Measurements from ENCODE around the gene REST. TPM values are rescaled to one million over a fixed set of nuclear protein-coding genes. Genes with fewer than 3 reads are reported as not detected.

Gene REST
- total RNA-seq, 2 experiments from 2014 or later, result 56.8 to 57.6 TPM

DNA sequence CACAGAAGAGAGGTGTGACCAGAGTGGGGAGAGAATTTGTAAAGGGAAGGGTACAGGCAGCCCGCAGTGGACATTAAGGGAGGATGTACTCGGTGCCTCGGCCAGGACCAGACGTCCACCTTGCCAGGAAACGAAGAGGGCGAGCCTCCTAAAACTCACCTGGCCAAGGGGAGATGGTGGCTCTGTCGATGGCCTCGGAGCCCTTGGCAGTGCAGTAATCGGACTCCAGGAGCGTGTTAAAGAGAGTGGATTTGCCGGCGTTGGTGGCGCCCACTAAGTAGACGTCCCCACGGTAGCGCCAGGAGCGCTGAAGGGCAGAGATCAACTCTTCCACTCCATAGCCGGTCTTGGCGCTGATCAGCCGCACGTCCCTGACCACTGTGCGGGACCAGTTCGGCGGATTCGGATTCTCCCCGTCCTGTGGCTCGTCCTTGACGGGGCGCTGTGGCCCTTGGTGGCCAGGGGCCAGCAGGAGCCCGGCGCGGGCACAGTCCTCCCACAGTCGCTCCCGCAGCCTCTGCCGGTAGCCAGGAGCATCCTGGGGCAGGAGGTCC is 68.7 kb downstream of the REST start:
- Histone ChIP-seq H3K27me3 (ENCODE audit: control insufficient read depth in 1 of 2, insufficient read depth in 2 of 2, low read length in 2 of 2) (no peaks in the 10 kb centered on the region), H3K36me3 (ENCODE audit: insufficient read depth, low read length) (peaks cover 35% of the 10 kb centered on the region), H3K9me3 (ENCODE audit: control insufficient read depth in 1 of 2, insufficient read depth in 1 of 2, low read length in 2 of 2) (peaks cover 0 to 9% of the 10 kb centered on the region in 2 experiments), H3K27ac (ENCODE audit: low read depth in 1 of 2, low read length in 2 of 2) (no peak overlapping the region), H3K4me3 (ENCODE audit: low read length) (peak overlapping the region; percentile 99), H3K4me1 (ENCODE audit: insufficient read depth, low read length) (peaks cover 49% of the 10 kb centered on the region)
- peaks cover 69% of the 10 kb centered on the region for H3K4me1 Mint-ChIP-seq (ENCODE audit: low read depth)
- ATAC-seq (ENCODE audit: poor library complexity), result no peak
- POLR2A ChIA-PET, result interaction anchor here (1.5 to 4.7 kb wide), 8 partner anchors 10 to 1028 kb away, joined by 4 to 222 read pairs (median 29); partner anchors contain the start of genes AASDH, CEP135, PAICS and PPAT
- TF ChIP-seq, protein P1, sequence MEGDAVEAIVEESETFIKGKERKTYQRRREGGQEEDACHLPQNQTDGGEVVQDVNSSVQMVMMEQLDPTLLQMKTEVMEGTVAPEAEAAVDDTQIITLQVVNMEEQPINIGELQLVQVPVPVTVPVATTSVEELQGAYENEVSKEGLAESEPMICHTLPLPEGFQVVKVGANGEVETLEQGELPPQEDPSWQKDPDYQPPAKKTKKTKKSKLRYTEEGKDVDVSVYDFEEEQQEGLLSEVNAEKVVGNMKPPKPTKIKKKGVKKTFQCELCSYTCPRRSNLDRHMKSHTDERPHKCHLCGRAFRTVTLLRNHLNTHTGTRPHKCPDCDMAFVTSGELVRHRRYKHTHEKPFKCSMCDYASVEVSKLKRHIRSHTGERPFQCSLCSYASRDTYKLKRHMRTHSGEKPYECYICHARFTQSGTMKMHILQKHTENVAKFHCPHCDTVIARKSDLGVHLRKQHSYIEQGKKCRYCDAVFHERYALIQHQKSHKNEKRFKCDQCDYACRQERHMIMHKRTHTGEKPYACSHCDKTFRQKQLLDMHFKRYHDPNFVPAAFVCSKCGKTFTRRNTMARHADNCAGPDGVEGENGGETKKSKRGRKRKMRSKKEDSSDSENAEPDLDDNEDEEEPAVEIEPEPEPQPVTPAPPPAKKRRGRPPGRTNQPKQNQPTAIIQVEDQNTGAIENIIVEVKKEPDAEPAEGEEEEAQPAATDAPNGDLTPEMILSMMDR (IDR thresholded peaks at IDR 0.05), result no peak
- peak overlapping the region; percentile 72 for H3K27ac Mint-ChIP-seq
- H3K9me3 Mint-ChIP-seq, result no peaks in the 10 kb centered on the region
- intact Hi-C loops (cut with DNase I, micrococcal nuclease), result loop anchor here in 1 of 2 experiments (5.0 to 10.0 kb wide), 4 partner anchors 542 to 1122 kb away; partner anchors contain the start of genes AASDH, CEP135, EXOC1 and PAICS
- CTCF ChIA-PET, result interaction anchor here (1.0 to 5.1 kb wide), 2 partner anchors 15 to 68 kb away, joined by 3 to 34 read pairs; partner anchors contain the start of gene REST
- H3K27me3 Mint-ChIP-seq, result no peaks in the 10 kb centered on the region
- peak overlapping the region; percentile 96 for H3K4me3 Mint-ChIP-seq
- peaks cover 73% of the 10 kb centered on the region for H3K36me3 Mint-ChIP-seq (ENCODE audit: low read depth)
- DNase-seq, result peak in 2 of 14 experiments; percentile 10 to 24

DNA sequence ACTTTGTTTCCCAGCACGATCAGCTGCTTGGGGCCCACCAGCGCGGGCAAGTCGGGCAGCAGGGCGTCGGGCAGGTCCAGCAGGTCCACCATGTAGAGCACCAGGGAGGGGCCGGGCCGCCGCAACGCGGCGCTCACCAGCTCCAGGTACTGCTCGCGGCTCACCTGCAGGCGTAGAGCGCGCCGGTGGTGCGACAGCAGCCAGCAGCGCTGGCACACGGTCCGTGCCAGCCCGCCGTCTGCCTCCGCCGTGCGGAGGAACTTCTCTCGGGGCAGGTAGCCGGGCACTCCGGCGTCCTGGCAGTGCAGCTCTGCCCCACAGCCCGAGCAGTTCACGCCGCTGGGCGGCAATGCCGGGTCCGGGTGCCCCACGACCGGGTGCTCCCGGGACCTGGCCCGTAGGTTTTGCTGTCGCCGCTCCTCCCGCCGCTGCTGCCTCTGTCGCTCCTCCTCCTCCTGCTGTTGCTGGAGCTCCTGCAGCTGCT is 69.2 kb downstream of the REST start:
- CTCF ChIA-PET, result interaction anchor here (0.6 to 5.1 kb wide), 3 partner anchors 14 to 68 kb away, joined by 3 to 34 read pairs (median 5); partner anchors contain the start of gene REST
- intact Hi-C loops (cut with DNase I, micrococcal nuclease), result loop anchor here (1.0 to 10.0 kb wide), 6 partner anchors 69 to 1122 kb away; partner anchors contain the start of genes AASDH (in 2 of the 2), CEP135 (in 1 of the 2), EXOC1 (in 1 of the 2) and PAICS (in 1 of the 2)
- Histone ChIP-seq H3K36me3 (ENCODE audit: insufficient read depth, low read length) (peaks cover 33% of the 10 kb centered on the region), H3K27me3 (ENCODE audit: control insufficient read depth in 1 of 2, insufficient read depth in 2 of 2, low read length in 2 of 2) (no peaks in the 10 kb centered on the region), H3K4me3 (ENCODE audit: low read length) (peak overlapping the region; percentile 99), H3K27ac (ENCODE audit: low read depth in 1 of 2, low read length in 2 of 2) (peak overlapping the region; percentile 73 to 92), H3K4me1 (ENCODE audit: insufficient read depth, low read length) (peaks cover 49% of the 10 kb centered on the region), H3K9me3 (ENCODE audit: control insufficient read depth in 1 of 2, insufficient read depth in 1 of 2, low read length in 2 of 2) (peaks cover 0 to 9% of the 10 kb centered on the region in 2 experiments)
- DNase-seq, result peak; percentile 26 to 83 (median 50)
- POLR2A ChIA-PET, result interaction anchor here (0.6 to 4.7 kb wide), 16 partner anchors 10 to 1028 kb away, joined by 3 to 222 read pairs (median 6); partner anchors contain the start of genes AASDH, CEP135, PAICS and PPAT
- H3K27ac Mint-ChIP-seq, result peak overlapping the region; percentile 95
- H3K4me3 Mint-ChIP-seq, result peak overlapping the region; percentile 96
- H3K9me3 Mint-ChIP-seq, result no peaks in the 10 kb centered on the region
- ATAC-seq (ENCODE audit: poor library complexity), result peak; percentile 49
- H3K4me1 Mint-ChIP-seq (ENCODE audit: low read depth), result peaks cover 71% of the 10 kb centered on the region
- TF ChIP-seq, protein P1 (IDR thresholded peaks at IDR 0.05), result no peak
- no peaks in the 10 kb centered on the region for H3K27me3 Mint-ChIP-seq
- peaks cover 73% of the 10 kb centered on the region for H3K36me3 Mint-ChIP-seq (ENCODE audit: low read depth)

DNA sequence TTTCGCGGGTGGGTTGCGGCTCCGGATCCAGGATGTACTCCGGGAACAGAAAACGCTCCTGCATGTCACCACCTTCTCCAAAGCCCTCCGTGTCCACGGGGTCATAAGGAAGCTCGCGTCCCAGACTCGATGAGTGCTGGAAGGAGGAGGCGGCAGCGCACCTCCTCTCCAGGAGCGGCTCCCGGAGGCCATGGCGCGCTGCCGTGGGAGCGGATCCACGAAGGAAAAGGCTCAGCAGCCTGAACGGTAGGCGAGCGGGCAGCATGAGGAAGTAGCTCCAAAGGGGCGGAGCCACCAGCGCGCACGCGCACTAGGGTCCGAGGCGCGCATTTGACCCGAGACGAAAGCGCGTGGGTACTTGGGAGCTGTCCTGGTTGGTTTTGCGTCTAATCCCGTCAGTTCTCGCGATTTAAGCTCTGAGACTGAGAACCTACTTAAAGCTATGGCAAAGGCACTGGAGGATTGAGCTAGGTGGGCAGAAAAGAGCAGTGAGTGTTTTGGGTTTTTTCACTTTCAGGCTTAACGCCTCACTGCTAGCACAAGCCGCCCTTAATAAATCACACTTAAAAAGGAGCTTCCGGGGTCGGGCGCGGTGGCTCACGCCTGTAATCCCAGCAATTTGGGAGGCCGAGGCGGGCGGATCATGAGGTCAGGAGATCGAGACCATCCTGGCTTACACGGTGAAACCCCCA is 69.8 kb downstream of the REST start, which contains the start of gene NOA1:
NOA1 (minus strand) TSS at position 286 of the 692 bp plus-strand sequence; CDS start at position 265, 21 bp downstream.
- ChIA-PET POLR2A (interaction anchor here (0.6 to 4.7 kb wide), 22 partner anchors 10 to 1432 kb away, joined by 3 to 222 read pairs (median 6); partner anchors contain the start of genes AASDH, CEP135, EXOC1 and PAICS), CTCF (interaction anchor here (0.6 to 5.1 kb wide), 4 partner anchors 14 to 1029 kb away, joined by 3 to 34 read pairs (median 4); partner anchors contain the start of genes CEP135 and REST)
- H3K36me3 ChIP-seq (ENCODE audit: insufficient read depth, low read length), result peaks cover 30% of the 10 kb centered on the region
- no peaks in the 10 kb centered on the region for H3K9me3 Mint-ChIP-seq
- peak within 1 kb of the TSS; percentile 73 to 92 for H3K27ac ChIP-seq (ENCODE audit: low read depth in 1 of 2, low read length in 2 of 2)
- H3K36me3 Mint-ChIP-seq (ENCODE audit: low read depth), result peaks cover 71% of the 10 kb centered on the region
- peaks cover 70% of the 10 kb centered on the region for H3K4me1 Mint-ChIP-seq (ENCODE audit: low read depth)
- H3K27ac Mint-ChIP-seq, result peak within 1 kb of the TSS; percentile 95
- ATAC-seq (ENCODE audit: poor library complexity), result peak; percentile 80
- peaks cover 54% of the 10 kb centered on the region for H3K4me1 ChIP-seq (ENCODE audit: insufficient read depth, low read length)
- no peaks in the 10 kb centered on the region for H3K27me3 ChIP-seq (ENCODE audit: control insufficient read depth in 1 of 2, insufficient read depth in 2 of 2, low read length in 2 of 2)
- DNase-seq, result peak; percentile 95 to 99 (median 96)
- H3K4me3 ChIP-seq (ENCODE audit: low read length), result peak within 1 kb of the TSS; percentile 99
- H3K27me3 Mint-ChIP-seq, result no peaks in the 10 kb centered on the region
- H3K9me3 ChIP-seq (ENCODE audit: control insufficient read depth in 1 of 2, insufficient read depth in 1 of 2, low read length in 2 of 2), result peaks cover 0 to 9% of the 10 kb centered on the region in 2 experiments
- intact Hi-C loops (cut with DNase I, micrococcal nuclease), result loop anchor here (1.0 to 10.0 kb wide), 8 partner anchors 69 to 1123 kb away; partner anchors contain the start of genes AASDH (in 2 of the 2), CEP135 (in 2 of the 2), EXOC1 (in 1 of the 2) and PAICS (in 1 of the 2)
- peak within 1 kb of the TSS; percentile 96 for H3K4me3 Mint-ChIP-seq
- TF ChIP-seq, protein P1 (IDR thresholded peaks at IDR 0.05), result no peak
